ELR (cell line): Measurements from ENCODE around the gene ZNF506.
"Not testable (repeated sequence)": the region's sequence is repeated elsewhere in the genome, so short reads cannot be mapped to it uniquely, and the experiment has no call there.

ENCODE experiments used
- DNase-seq: peaks from one replicate; pipeline ENCODE4 v3.0.0-alpha.2; 2015; ENCODE audit warnings: low read depth

The ZNF506 gene

DNA sequence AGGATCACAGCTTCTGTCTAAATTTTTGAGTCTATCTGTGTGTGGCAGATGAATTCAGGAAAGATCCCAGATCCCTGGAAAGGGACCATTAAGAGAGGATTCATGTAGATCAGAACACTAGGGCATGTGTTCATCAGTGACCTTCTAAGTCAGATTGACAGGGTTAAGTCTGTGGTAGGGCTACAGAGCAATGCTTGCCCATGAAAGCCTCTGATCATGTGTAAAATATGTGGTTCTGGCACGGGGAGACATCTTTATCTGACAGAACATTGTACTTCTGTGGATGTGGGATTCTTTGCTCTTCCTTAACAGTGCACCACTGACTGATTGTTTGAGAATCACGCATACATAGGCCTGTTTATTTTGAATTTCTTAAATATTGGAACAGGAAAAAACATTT is 42.9 kb downstream of the ZNF506 start:
- DNase-seq = no peak

DNA sequence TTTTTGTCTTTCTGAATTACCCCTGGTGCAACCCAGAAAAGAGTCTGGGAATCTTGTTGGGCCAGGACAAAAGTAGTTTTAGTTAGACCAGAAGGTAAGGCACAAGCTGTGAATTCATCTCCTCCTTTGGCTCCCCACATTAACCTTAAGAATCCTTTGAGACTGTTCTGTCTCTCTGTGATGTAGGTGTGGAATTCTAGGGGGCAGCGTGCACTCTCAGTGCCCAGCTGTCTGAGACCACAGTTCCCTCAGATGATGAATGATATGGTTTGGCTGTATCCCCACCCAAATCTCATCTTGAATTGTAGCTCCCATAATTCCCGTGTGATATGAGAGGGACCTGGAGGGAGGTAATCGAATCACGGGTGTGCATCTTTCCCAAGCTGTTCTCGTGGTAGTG is 43.9 kb downstream of the ZNF506 start:
- DNase-seq = no peak

GRCh38 chr19:19776206-19777008 is 45.1 kb downstream of the ZNF506 start:
- peak; percentile 97 for DNase-seq

DNA sequence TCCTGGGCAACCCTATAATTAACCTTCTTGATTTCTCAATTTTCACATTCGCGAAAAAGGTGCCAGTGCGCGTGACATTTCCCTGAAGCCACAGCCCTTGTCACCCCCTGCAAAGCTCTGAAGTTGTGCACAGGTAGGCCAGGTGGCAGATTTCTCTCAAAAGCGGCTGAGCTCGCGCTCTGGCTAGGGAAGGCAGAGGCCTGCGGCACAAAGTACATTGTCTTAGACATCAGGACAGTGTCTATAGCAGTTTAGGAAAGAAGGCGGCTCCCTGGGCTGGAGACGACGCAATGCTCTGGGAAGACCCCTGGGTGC is 45.7 kb downstream of the ZNF506 start:
- DNase-seq = peak; percentile 4

- DNase-seq = no peak
Measured at GRCh38 chr19:19774354-19775033, 47.1 kb downstream of the ZNF506 start.

- DNase-seq = not testable (repeated sequence)
Measured at GRCh38 chr19:19771963-19772362, 49.6 kb downstream of the ZNF506 start.

DNA sequence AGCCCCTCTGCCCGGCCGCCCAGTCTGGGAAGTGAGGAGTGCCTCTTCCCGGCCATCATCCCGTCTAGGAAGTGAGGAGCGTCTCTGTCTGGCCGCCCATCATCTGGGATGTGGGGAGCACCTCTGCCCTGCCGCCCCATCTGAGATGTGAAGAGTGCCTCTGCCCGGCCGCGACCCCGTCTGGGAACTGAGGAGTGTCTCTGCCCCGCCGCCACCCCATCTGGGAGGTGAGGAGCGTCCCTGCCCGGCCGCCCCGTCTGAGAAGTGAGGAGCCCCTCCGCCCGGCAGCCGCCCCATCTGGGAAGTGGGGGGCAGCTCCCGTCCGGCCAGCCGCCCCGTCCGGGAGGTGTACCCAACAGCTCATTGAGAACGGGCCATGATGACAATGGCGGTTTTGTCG is 51.6 kb downstream of the ZNF506 start:
- not testable (repeated sequence) for DNase-seq

DNA sequence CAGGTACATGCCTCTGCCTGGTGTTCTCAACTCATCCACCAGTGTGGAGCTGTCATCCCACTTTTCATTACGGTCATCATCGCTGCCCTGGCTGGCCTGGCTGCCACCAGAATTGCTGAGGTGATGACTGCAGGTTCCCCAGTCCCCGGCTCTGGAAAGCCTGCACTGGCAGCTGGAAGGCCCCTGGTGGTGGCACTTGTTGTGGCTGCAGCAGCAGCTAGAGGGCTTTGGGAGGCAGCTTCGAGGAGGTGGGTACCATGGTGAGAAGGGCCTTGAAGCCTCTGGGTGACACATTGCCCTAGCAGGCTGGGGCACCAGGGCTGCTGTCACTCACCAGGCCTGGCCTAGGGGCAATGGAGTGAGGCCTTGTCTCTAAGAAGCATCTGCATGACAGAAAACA is 63.4 kb downstream of the ZNF506 start:
- DNase-seq = no peak

DNA sequence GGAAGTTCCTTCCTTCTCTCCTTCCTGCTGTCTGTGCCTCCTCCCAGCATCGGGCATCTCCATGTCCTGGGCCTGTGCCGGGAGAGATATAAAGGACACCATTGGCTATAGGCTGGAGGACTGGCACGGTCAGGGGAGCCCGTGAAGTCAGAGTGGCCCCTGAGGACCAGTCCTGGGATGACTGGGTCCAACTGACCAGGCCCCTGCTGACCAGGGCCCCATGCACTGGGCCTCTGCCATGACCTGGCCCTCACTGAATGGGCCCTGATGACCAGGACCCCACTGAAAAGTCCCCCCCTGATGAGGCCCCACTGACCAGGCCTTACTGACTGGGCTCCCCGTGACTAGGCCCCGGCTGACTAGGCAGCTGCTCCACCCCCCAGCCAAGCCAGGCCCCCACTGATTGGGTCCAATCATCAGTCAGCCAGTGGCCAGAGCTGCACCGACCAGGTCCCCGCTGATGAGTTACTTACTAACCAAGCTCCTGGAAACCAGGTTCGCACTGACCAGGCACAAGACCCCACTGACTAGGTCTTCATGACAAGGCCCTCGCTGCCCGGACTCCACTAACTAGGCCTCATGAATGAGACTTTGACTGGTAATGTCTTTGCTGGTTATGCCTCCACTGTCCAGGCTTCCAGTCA is 68.7 kb downstream of the ZNF506 start:
- no peak for DNase-seq

- no peak for DNase-seq
Measured at GRCh38 chr19:19751846-19752245, 69.7 kb downstream of the ZNF506 start.

- DNase-seq = no peak
Measured at GRCh38 chr19:19750842-19751790, 70.4 kb downstream of the ZNF506 start.

DNA sequence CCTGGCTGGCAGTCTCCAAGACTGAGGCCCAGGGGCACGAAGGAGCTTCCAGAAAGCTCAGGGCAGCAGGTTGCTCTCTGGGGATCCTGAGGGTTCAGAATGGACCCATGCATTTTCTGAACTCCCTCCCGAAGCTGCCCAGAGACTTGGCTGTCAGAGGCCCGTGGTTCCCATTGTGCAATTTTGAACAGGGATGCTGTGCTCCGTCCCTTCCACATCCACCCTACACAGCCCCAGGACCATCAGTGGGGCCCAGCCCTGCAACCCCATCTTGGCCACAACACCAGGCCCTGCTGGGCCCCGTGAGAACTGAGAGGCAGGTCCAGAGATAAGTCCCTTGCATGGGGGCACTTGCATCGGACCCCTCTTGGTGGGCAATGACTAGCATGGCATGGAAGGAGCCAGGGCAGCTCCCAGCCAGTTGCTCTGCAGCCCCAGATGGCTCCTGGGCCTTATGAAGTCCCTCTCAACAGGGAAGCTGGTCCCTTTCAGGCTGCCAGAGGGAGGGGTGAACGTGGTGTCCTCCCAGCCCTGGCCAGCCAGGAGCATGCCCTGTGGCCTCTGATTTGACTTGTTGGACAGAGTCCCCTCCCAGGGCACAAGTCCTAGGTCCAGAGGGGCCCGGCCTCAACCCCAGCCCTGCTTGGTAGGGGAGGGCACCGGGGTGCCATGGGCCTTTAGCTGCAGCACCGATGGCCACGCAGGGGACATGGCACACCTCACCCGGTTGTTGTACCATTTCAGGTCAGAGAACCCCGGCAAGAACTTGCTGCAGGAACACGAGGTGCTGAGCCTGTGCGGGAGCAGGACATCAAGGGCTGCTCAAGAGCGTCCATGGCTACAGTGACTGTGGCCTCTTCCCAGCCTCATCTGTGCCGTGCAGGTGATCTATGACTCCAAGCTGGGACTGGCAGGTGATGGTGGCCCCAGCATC is 71.4 kb downstream of the ZNF506 start:
- no peak for DNase-seq

DNA sequence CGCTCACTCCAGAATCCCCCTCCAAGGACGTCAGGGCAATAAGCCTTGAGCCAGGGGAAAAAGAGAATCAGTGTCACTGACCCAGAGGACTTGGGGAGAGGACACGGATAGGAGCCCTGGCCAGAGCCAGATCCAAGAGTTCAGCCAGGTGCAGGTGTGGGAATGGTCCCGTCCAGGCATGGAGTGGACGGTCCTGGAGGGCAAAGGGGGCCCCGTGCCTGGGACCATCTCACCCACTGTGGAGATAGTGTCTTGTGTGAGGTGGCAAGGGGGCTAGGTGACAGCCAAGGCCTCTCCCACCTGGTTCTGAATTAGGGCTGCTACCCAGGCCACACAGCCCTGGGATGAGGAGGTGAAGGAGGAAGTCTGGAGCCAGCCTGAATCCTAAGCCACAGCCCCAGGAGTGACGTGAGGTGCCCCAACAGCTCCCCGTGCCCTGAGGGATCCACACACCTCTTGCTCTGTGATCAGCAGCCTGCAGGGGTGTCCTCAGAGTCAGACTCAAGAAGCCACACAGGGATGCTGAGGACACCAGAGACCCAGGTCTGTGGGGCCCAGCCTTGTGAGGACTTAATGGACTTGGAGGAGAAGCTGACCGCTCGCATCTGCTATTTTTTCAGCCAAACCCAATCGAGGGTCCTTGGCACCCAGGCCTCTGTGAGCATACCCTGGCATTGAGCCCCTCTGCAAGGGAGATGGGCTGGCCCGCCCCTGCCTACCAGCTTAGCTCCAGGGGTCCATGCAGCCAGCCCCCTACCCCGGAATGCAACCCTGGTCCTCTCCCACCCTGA is 72.2 kb downstream of the ZNF506 start:
- DNase-seq = no peak

DNA sequence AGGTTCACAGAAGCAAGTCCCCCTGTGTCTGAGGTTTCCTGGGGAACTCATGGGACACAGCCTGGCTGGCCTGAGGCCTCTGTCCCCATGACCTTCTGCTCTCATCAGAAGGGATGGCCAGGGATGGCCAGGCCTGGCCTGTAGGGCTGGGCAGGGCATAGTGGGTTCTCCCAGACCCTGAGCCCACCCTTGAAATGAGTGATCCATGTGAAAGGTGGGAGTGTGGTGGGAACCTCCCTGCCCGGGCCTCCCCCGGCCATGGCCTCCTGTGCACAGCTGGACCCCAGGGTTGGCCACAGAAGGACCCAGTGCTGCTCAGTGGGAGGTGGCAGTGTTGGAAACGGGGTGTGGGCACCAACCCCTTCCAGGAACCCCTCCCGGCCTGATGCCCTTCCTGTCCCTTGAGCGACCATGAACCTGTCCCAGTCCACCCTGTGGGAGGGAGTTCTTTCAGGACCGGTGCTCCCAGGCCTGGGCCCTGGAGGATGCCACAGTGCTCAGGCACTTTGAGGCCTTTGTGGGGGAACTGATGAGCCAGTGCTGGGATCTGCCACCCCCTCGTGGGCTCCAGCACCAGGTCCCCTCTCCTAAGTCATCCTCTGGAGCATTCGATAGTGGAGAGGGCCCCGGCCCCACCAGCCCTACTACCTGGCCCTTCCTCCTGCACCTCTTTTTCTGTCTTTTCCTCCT is 73.2 kb downstream of the ZNF506 start:
- DNase-seq = no peak

- DNase-seq = no peak
Measured at GRCh38 chr19:19747357-19748220, 74.0 kb downstream of the ZNF506 start.

GRCh38 chr19:19746286-19747213 is 75.0 kb downstream of the ZNF506 start:
- DNase-seq = no peak

GRCh38 chr19:19745496-19746285 is 75.9 kb downstream of the ZNF506 start:
- DNase-seq = no peak
